ENCODE data around the gene CORO1A. TPM values are rescaled to one million over a fixed set of nuclear protein-coding genes. Genes with fewer than 3 reads are reported as not detected.

The CORO1A gene
- total RNA-seq, 1 experiment from 2014 or later: 3.7 TPM

GRCh38 chr16:30143347-30143702 lies 40.1 kb upstream of the CORO1A start:
- intact Hi-C loops (cut with micrococcal nuclease; ENCODE audit: unreplicated experiment): no loop called here
- ATAC-seq: no peak

DNA sequence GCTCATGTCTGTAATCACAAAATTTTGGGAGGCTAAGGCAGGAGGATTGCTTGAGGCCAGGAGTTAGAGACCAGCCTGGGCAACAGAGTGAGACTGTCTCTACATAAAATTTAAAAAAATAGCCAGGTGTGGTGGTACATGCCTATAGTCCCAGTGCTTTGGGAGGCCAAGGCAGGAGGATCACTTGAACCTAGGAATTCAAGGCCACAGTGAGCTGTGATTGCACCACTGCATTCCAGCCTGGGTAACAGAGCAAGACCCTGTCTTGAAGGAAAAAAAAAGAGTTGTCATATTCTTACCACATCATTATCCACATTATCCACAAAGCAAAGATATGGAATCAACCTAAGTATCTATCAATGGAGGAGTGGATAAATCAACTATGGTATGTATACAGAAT lies 39.4 kb upstream of the CORO1A start:
- TF ChIP-seq, protein P1, sequence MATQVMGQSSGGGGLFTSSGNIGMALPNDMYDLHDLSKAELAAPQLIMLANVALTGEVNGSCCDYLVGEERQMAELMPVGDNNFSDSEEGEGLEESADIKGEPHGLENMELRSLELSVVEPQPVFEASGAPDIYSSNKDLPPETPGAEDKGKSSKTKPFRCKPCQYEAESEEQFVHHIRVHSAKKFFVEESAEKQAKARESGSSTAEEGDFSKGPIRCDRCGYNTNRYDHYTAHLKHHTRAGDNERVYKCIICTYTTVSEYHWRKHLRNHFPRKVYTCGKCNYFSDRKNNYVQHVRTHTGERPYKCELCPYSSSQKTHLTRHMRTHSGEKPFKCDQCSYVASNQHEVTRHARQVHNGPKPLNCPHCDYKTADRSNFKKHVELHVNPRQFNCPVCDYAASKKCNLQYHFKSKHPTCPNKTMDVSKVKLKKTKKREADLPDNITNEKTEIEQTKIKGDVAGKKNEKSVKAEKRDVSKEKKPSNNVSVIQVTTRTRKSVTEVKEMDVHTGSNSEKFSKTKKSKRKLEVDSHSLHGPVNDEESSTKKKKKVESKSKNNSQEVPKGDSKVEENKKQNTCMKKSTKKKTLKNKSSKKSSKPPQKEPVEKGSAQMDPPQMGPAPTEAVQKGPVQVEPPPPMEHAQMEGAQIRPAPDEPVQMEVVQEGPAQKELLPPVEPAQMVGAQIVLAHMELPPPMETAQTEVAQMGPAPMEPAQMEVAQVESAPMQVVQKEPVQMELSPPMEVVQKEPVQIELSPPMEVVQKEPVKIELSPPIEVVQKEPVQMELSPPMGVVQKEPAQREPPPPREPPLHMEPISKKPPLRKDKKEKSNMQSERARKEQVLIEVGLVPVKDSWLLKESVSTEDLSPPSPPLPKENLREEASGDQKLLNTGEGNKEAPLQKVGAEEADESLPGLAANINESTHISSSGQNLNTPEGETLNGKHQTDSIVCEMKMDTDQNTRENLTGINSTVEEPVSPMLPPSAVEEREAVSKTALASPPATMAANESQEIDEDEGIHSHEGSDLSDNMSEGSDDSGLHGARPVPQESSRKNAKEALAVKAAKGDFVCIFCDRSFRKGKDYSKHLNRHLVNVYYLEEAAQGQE (IDR thresholded peaks at IDR 0.05; ENCODE audit: insufficient read depth in 1 of 2, low read depth in 2 of 2, low read length in 1 of 2): no peak
- no peak for TF ChIP-seq POLR2AphosphoS5 (IDR thresholded peaks at IDR 0.05; ENCODE audit: low read depth, low read length)
- TF ChIP-seq CTCF (IDR thresholded peaks at IDR 0.05): no peak
- no peak for TF ChIP-seq TCF7L2 (IDR thresholded peaks at IDR 0.05; ENCODE audit: low read depth, low read length)
- no peak for TF ChIP-seq SIN3A (IDR thresholded peaks at IDR 0.05; ENCODE audit: borderline replicate concordance, insufficient read depth, low read depth, low read length)
- in situ Hi-C loops (cut with HindIII; ENCODE audit: low pct_unique_long_range_greater_than_20kb, low sequenced_read_pairs): no loop called here
- ChIA-PET CTCF (no interaction called here), POLR2A (no interaction called here)
- Histone ChIP-seq H3K36me3 (ENCODE audit: control insufficient read depth, insufficient read depth, low read length) (no peaks in the 10 kb centered on the region), H3K4me1 (ENCODE audit: control insufficient read depth, insufficient read depth, low read length) (no peaks in the 10 kb centered on the region), H3K4me3 (ENCODE audit: low read depth in 2 of 2, low read length in 2 of 2) (no peak overlapping the region), H3K27me3 (ENCODE audit: control insufficient read depth, insufficient read depth, low read length) (no peaks in the 10 kb centered on the region), H3K9me3 (ENCODE audit: control insufficient read depth, insufficient read depth, low read depth, low read length) (no peaks in the 10 kb centered on the region), H3K27ac (ENCODE audit: low read length) (no peak overlapping the region)
- no peak for DNase-seq (ENCODE audit: low read depth, low spot score)
- no peak for ATAC-seq
- intact Hi-C loops (cut with micrococcal nuclease; ENCODE audit: unreplicated experiment): no loop called here
- BruUV-seq (replicated peaks): no TSS peak

More at GRCh38 chr16:30143347-30143702, 40.1 kb upstream of the CORO1A start:
- no peak for DNase-seq (ENCODE audit: low read depth, low spot score)
- Histone ChIP-seq H3K27ac (ENCODE audit: low read length) (no peak overlapping the region), H3K36me3 (ENCODE audit: control insufficient read depth, insufficient read depth, low read length) (no peaks in the 10 kb centered on the region), H3K9me3 (ENCODE audit: control insufficient read depth, insufficient read depth, low read depth, low read length) (no peaks in the 10 kb centered on the region), H3K4me3 (ENCODE audit: low read depth in 2 of 2, low read length in 2 of 2) (no peak overlapping the region), H3K4me1 (ENCODE audit: control insufficient read depth, insufficient read depth, low read length) (no peaks in the 10 kb centered on the region), H3K27me3 (ENCODE audit: control insufficient read depth, insufficient read depth, low read length) (no peaks in the 10 kb centered on the region)
- in situ Hi-C loops (cut with HindIII; ENCODE audit: low pct_unique_long_range_greater_than_20kb, low sequenced_read_pairs): no loop called here
- POLR2A ChIA-PET: interaction anchor here (0.6 to 0.7 kb wide), 3 partner anchors 20 to 419 kb away, joined by 3 to 5 read pairs (median 3); partner anchors contain the start of gene MAPK3
- no TSS peak for BruUV-seq (replicated peaks)
- TF ChIP-seq, protein P1 (IDR thresholded peaks at IDR 0.05; ENCODE audit: insufficient read depth in 1 of 2, low read depth in 2 of 2, low read length in 1 of 2): no peak
- TF ChIP-seq SIN3A (IDR thresholded peaks at IDR 0.05; ENCODE audit: borderline replicate concordance, insufficient read depth, low read depth, low read length) (no peak), TCF7L2 (IDR thresholded peaks at IDR 0.05; ENCODE audit: low read depth, low read length) (no peak), CTCF (IDR thresholded peaks at IDR 0.05) (no peak), POLR2AphosphoS5 (IDR thresholded peaks at IDR 0.05; ENCODE audit: low read depth, low read length) (no peak)
- CTCF ChIA-PET: interaction anchor here (0.6 to 0.8 kb wide), 3 partner anchors 43 to 275 kb away, joined by 3 to 4 read pairs (median 3); no protein-coding TSS in a partner anchor
